Astrocyte (in vitro differentiated cells and primary cell): ENCODE measurements around the gene CPED1. TPM values are rescaled to one million over a fixed set of nuclear protein-coding genes. Genes with fewer than 3 reads are reported as not detected.

Source experiments
- DNase-seq: peaks from one replicate; pipeline ENCODE4 v3.0.0-alpha.2; 2010; ENCODE audit warnings: low read depth
- FAIRE-seq: peaks from 2 replicates; lab custom pipeline; 2011; peaks lifted over from hg19 to GRCh38; lab: Jason Lieb, UNC
- H2AFZ ChIP-seq: 2 replicates; pipeline ENCODE4 v1.6.0; 2012; ENCODE audit warnings: low read depth, low read length, inconsistent platforms
- H3K27ac ChIP-seq: 2 replicates; pipeline ENCODE4 v1.5.1; 2011; ENCODE audit warnings: low read depth, low read length, inconsistent platforms
- H3K27me3 ChIP-seq: 2 replicates; pipeline ENCODE4 v1.6.0; 2011; ENCODE audit warnings: low read length, inconsistent platforms; ENCODE audit not compliant: insufficient read depth
- H3K36me3 ChIP-seq: 2 replicates; pipeline ENCODE4 v1.5.1; 2011; ENCODE audit warnings: low read length, inconsistent platforms; ENCODE audit not compliant: insufficient read depth
- H3K4me1 ChIP-seq: 2 replicates; pipeline ENCODE4 v1.5.1; 2011; ENCODE audit warnings: low read length, inconsistent platforms; ENCODE audit not compliant: insufficient read depth
- H3K4me2 ChIP-seq: 2 replicates; pipeline ENCODE4 v1.6.0; 2012; ENCODE audit warnings: low read length, inconsistent platforms
- H3K4me3 ChIP-seq: 2 replicates; pipeline ENCODE4 v1.5.1; 2011; ENCODE audit warnings: low read depth, mild to moderate bottlenecking, low read length, inconsistent platforms; ENCODE audit not compliant: insufficient read depth
- H3K79me2 ChIP-seq: 2 replicates; pipeline ENCODE4 v1.6.0; 2012; ENCODE audit warnings: mild to moderate bottlenecking, low read length, inconsistent platforms; ENCODE audit not compliant: insufficient read depth
- H3K9ac ChIP-seq: 2 replicates; pipeline ENCODE4 v1.6.0; 2012; ENCODE audit warnings: mild to moderate bottlenecking, low read length, inconsistent platforms
- H3K9me3 ChIP-seq: 2 replicates; pipeline ENCODE4 v1.5.1; 2012; ENCODE audit warnings: low read depth, mild to moderate bottlenecking, low read length, inconsistent platforms; ENCODE audit not compliant: insufficient read depth
- H4K20me1 ChIP-seq: 2 replicates; pipeline ENCODE4 v1.6.0; 2012; ENCODE audit warnings: low read length, inconsistent platforms; ENCODE audit not compliant: insufficient read depth
- H3K27ac Mint-ChIP-seq: one replicate; pipeline ENCODE4 v1.8.0; 2021; ENCODE audit warnings: mild to moderate bottlenecking, mixed read lengths; ENCODE audit not compliant: unreplicated experiment
- H3K27me3 Mint-ChIP-seq: one replicate; pipeline ENCODE4 v1.8.0; 2021; ENCODE audit warnings: low read depth, mixed read lengths; ENCODE audit not compliant: unreplicated experiment
- H3K36me3 Mint-ChIP-seq: one replicate; pipeline ENCODE4 v1.8.0; 2021; ENCODE audit warnings: low read depth, mixed read lengths; ENCODE audit not compliant: unreplicated experiment
- H3K4me1 Mint-ChIP-seq: one replicate; pipeline ENCODE4 v1.8.0; 2021; ENCODE audit warnings: low read depth, mixed read lengths; ENCODE audit not compliant: unreplicated experiment
- H3K4me3 Mint-ChIP-seq: one replicate; pipeline ENCODE4 v1.8.0; 2021; ENCODE audit warnings: mild to moderate bottlenecking, moderate library complexity, mixed read lengths; ENCODE audit not compliant: unreplicated experiment
- H3K9me3 Mint-ChIP-seq: one replicate; pipeline ENCODE4 v1.8.0; 2021; ENCODE audit warnings: mild to moderate bottlenecking, mixed read lengths; ENCODE audit not compliant: unreplicated experiment
- EZH2 ChIP-seq: IDR thresholded peaks from 2 replicates; pipeline ENCODE4 v1.6.1; 2012; ENCODE audit warnings: mild to moderate bottlenecking, low read length, inconsistent platforms; ENCODE audit not compliant: insufficient read depth
- total RNA-seq: library from RNA; stranded (reverse); gene quantifications from 2 replicates; pipeline ENCODE4 v1.2.1, GENCODE V29; 2021
- TF ChIP-seq, protein P1 (sequence below): IDR thresholded peaks from 2 replicates; pipeline ENCODE4 v1.5.1; 2011; ENCODE audit warnings: low read depth, mild to moderate bottlenecking, inconsistent platforms, low read length, moderate library complexity; ENCODE audit not compliant: insufficient read depth

The CPED1 gene
- total RNA-seq, 1 donor from 2014 or later: 6.1 TPM

DNA sequence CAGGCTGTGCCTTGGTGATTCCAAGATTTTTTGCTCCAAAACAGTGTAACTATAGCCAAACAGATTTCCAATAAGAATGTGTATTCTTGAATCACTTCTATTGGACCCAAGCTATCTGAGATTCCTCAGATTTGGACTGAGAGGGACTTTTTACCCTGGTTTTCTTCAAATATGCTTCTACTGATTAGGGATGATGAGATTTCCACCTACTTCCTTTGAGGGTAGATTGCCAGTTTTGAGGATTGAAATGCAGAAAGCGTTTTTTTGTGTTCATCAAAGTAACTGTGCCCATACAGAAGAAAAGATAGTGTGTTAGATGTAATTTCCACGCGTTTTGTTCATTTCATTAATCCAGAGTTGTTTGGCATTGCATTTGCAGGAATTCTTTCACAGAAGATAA, 144.9 kb downstream of the CPED1 start:
- Histone ChIP-seq H3K36me3 (no peaks in the 10 kb centered on the region), H3K4me3 (no peak overlapping the region), H4K20me1 (no peaks in the 10 kb centered on the region), H3K9ac (no peak overlapping the region), H3K27me3 (no peaks in the 10 kb centered on the region), H3K79me2 (no peaks in the 10 kb centered on the region), H2AFZ (no peak overlapping the region), H3K27ac (no peak overlapping the region), H3K9me3 (no peaks in the 10 kb centered on the region), H3K4me1 (no peaks in the 10 kb centered on the region), H3K4me2 (no peak overlapping the region)
- TF ChIP-seq EZH2: no peak
- TF ChIP-seq, protein P1, sequence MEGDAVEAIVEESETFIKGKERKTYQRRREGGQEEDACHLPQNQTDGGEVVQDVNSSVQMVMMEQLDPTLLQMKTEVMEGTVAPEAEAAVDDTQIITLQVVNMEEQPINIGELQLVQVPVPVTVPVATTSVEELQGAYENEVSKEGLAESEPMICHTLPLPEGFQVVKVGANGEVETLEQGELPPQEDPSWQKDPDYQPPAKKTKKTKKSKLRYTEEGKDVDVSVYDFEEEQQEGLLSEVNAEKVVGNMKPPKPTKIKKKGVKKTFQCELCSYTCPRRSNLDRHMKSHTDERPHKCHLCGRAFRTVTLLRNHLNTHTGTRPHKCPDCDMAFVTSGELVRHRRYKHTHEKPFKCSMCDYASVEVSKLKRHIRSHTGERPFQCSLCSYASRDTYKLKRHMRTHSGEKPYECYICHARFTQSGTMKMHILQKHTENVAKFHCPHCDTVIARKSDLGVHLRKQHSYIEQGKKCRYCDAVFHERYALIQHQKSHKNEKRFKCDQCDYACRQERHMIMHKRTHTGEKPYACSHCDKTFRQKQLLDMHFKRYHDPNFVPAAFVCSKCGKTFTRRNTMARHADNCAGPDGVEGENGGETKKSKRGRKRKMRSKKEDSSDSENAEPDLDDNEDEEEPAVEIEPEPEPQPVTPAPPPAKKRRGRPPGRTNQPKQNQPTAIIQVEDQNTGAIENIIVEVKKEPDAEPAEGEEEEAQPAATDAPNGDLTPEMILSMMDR: no peak
- Mint-ChIP-seq H3K27me3 (no peaks in the 10 kb centered on the region), H3K36me3 (no peaks in the 10 kb centered on the region), H3K4me1 (no peaks in the 10 kb centered on the region), H3K27ac (no peak overlapping the region), H3K9me3 (no peaks in the 10 kb centered on the region), H3K4me3 (no peak overlapping the region)
- DNase-seq: no peak
- no peak for FAIRE-seq

DNA sequence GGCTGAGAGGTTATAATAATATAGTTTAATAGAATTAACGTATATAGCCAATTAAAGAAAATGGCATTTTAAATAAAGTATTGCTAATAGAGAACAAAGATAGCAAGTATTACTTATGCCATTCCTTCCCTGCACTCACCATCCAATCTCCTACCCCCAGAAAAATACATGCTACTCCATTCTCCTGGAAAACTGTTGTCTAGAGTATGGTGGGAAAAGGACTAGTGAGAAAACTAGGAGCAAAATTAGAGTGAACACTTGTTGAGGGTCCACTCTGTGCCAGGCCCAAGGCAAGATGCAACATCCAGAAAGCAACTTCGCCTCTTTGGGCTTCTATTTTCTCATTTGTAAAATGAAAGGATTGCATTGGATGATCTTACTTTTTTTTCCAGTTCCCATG, 149.1 kb downstream of the CPED1 start:
- no peaks in the 10 kb centered on the region for H3K4me1 ChIP-seq
- Mint-ChIP-seq H3K27me3 (no peaks in the 10 kb centered on the region), H3K27ac (no peak overlapping the region), H3K36me3 (no peaks in the 10 kb centered on the region), H3K4me3 (no peak overlapping the region), H3K4me1 (no peaks in the 10 kb centered on the region), H3K9me3 (no peaks in the 10 kb centered on the region)
- H3K36me3 ChIP-seq: no peaks in the 10 kb centered on the region
- no peaks in the 10 kb centered on the region for H3K9me3 ChIP-seq
- DNase-seq (no peak), FAIRE-seq (no peak)
- TF ChIP-seq, protein P1: no peak
- no peak for TF ChIP-seq EZH2
- no peaks in the 10 kb centered on the region for H3K79me2 ChIP-seq
- no peak overlapping the region for H3K4me3 ChIP-seq
- no peak overlapping the region for H3K9ac ChIP-seq
- H2AFZ ChIP-seq: no peak overlapping the region
- H3K4me2 ChIP-seq: no peak overlapping the region
- no peak overlapping the region for H3K27ac ChIP-seq
- no peaks in the 10 kb centered on the region for H4K20me1 ChIP-seq
- H3K27me3 ChIP-seq: no peaks in the 10 kb centered on the region

DNA sequence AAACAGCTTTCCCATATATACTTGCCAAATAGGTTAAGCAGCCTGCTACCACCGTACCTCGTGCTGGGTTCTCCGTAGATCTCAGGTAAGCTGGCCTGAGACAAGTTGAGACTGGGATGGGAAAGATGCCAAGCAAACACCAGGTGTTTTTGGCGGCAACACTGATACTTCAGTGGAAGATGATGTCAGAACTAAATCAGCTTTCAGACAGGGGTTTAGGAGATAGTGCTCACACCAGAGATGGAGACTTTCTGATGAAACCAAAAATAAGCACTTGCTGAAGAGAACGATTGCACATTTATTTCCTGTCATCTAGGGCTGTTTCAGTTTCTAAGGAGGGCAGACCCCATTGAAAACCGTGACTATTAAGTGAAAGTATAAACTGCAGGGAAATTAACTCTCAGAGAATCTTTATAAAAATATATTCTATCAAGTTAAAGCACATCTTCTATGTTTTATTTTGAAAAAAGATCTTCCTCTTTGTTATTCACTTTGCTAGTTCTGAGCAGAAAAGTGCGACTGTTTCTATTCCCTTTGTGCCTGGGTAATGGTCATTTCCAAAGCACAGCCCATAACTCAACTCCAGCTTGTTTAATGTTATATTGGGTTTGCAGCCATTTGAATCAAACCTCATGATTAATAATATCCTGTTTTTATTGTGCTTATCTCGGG, 149.9 kb downstream of the CPED1 start:
- no peaks in the 10 kb centered on the region for H3K79me2 ChIP-seq
- no peaks in the 10 kb centered on the region for H3K27me3 ChIP-seq
- no peaks in the 10 kb centered on the region for H3K27me3 Mint-ChIP-seq
- H3K36me3 ChIP-seq: no peaks in the 10 kb centered on the region
- H2AFZ ChIP-seq: no peak overlapping the region
- H3K27ac Mint-ChIP-seq: no peak overlapping the region
- no peaks in the 10 kb centered on the region for H3K9me3 ChIP-seq
- FAIRE-seq (no peak), DNase-seq (no peak)
- no peaks in the 10 kb centered on the region for H3K4me1 Mint-ChIP-seq
- H3K4me3 ChIP-seq: no peak overlapping the region
- H3K4me1 ChIP-seq: no peaks in the 10 kb centered on the region
- H3K36me3 Mint-ChIP-seq: no peaks in the 10 kb centered on the region
- H4K20me1 ChIP-seq: no peaks in the 10 kb centered on the region
- H3K4me3 Mint-ChIP-seq: no peak overlapping the region
- H3K4me2 ChIP-seq: no peak overlapping the region
- no peaks in the 10 kb centered on the region for H3K9me3 Mint-ChIP-seq
- TF ChIP-seq, protein P1: no peak
- TF ChIP-seq EZH2: no peak
- H3K9ac ChIP-seq: no peak overlapping the region
- H3K27ac ChIP-seq: no peak overlapping the region
